C4-2B (cell line): ENCODE data around the gene PDSS1.

Source experiments
- CTCF ChIP-seq: fragments of 450-650 bp; conservative IDR thresholded peaks from 2 replicates; pipeline ENCODE4 v1.5.1; 2017; ENCODE audit warnings: mild to moderate bottlenecking
- ZFX ChIP-seq: fragments of 450-650 bp; IDR thresholded peaks from 2 replicates; pipeline ENCODE4 v1.6.1; 2017

- no peak for TF ChIP-seq CTCF
- no peak for TF ChIP-seq ZFX
Measured at GRCh38 chr10:26717476-26717875, 20.0 kb downstream of the PDSS1 start.
